Duodenal mucosa (tissue), 2 donors: ENCODE data around the gene CISD3.
A peak's percentile ranks its signal among the peaks of the same experiment; 100 is the strongest.

Experiments used
- H3K27ac ChIP-seq: one replicate; pipeline ENCODE4 v1.7.0; 2013; ENCODE audit warnings: low read depth, low read length
- H3K27me3 ChIP-seq, 2 donors: one replicate each; pipeline ENCODE4 v1.7.0; 2013; ENCODE audit warnings: low read length in 2 of 2, control low read depth in 1 of 2; ENCODE audit not compliant: insufficient read depth in 2 of 2, control insufficient read depth in 1 of 2
- H3K36me3 ChIP-seq, 2 donors: one replicate each; pipeline ENCODE4 v1.7.0; 2013; ENCODE audit warnings: low read length in 2 of 2, control low read depth in 1 of 2; ENCODE audit not compliant: insufficient read depth in 2 of 2, control insufficient read depth in 1 of 2
- H3K4me1 ChIP-seq, 2 donors: one replicate each; pipeline ENCODE4 v1.7.0; 2013; ENCODE audit warnings: low read length in 2 of 2, control low read depth in 1 of 2; ENCODE audit not compliant: insufficient read depth in 2 of 2, control insufficient read depth in 1 of 2
- H3K4me3 ChIP-seq, 2 donors: one replicate each; pipeline ENCODE4 v1.7.0; 2013; ENCODE audit warnings: low read length in 2 of 2, low read depth in 1 of 2
- H3K9ac ChIP-seq, 2 donors: one replicate each; pipeline ENCODE4 v1.7.0; 2013; ENCODE audit warnings: low read length in 2 of 2, low read depth in 1 of 2
- H3K9me3 ChIP-seq, 2 donors: one replicate each; pipeline ENCODE4 v1.7.0; 2013; ENCODE audit warnings: low read length in 2 of 2, control low read depth in 1 of 2; ENCODE audit not compliant: control insufficient read depth in 1 of 2

The CISD3 gene

DNA sequence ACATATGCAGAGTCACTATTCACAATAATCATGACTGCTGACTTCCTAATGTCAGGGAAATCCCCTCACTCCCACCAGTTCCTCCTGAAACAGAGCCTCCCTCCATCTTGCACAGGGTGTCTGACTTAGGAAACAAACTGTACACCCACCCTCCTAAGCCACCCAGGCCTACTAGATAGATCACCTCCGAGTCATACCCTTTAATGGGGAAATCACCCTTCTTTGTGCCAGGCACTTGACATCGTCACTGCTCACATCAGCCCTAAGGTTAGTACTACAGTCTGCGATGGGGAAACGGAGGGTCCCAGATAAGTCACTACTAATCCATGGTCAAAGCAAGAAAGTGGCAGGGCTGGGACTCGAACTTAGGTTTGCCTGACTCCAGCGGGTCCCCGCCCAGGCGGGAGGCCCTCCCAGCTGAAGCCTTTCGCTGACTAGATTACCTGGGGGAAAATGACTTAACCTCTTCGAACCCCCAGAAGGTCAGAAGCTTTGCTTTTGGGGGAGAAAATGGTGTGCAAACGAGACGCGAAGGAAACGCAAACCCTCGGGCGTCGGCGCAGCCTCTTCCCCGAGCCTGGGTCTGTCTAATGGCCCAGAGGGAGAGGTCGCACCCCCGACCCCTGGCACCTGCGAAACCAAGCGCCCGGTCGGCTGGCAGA lies 28.5 kb upstream of the CISD3 start:
- no peaks in the 10 kb centered on the region for H3K27me3 ChIP-seq
- no peaks in the 10 kb centered on the region for H3K9me3 ChIP-seq
- peak overlapping the region; percentile 61 to 87 for H3K9ac ChIP-seq
- H3K36me3 ChIP-seq, result no peaks in the 10 kb centered on the region
- peaks cover 14 to 26% of the 10 kb centered on the region in 2 donors for H3K4me1 ChIP-seq
- H3K4me3 ChIP-seq, result peak overlapping the region; percentile 70 to 82
- peak overlapping the region; percentile 74 for H3K27ac ChIP-seq

- Histone ChIP-seq H3K9me3 (no peaks in the 10 kb centered on the region), H3K27me3 (no peaks in the 10 kb centered on the region), H3K36me3 (peaks cover 0 to 5% of the 10 kb centered on the region in 2 donors), H3K27ac (peak overlapping the region; percentile 95), H3K9ac (peak overlapping the region; percentile 84 to 94), H3K4me1 (peaks cover 21 to 33% of the 10 kb centered on the region in 2 donors), H3K4me3 (peak overlapping the region; percentile 78 to 92)
Observed at GRCh38 chr17:38702166-38702915, 27.8 kb upstream of the CISD3 start.

DNA sequence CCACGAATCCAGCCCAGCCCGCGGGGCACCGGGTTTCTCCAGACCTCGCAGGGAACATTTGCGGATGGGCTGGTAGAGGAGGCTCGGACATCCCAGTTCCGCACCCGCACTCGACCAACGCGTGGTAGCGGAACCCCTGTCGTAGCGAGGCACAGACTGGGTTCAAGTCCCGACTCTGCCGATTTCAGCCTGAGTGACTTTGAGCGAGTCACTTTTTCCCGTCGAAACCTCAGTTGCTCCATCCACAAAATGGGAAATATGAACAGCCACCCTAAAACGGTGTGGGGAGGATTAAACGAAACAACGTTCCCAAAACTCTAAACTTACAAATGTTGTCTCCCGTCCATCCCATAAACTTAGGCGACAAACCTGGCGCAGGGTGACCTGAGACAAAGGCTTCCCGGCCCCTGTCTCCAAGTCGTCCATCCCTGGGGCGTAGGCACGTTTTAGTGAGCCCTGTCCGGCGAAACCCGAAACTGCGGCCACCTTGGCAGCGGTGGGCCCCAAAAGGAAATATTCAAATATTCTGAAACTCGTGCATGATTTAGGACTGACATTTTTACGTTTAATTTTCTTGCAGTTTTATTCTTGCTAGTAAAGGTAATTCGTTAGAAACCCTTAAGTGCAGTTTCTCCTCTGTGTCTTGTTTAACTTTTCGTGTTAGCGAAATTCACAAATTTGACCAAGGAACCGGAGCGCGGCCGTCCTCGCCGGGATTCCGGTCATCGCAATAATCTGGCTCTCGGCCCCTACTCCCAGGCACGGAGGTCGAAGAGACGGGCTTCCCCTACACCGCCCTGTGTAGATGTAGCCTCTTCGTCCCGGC lies 27.0 kb upstream of the CISD3 start:
- Histone ChIP-seq H3K4me1 (peaks cover 24 to 41% of the 10 kb centered on the region in 2 donors), H3K27ac (peak overlapping the region; percentile 95), H3K36me3 (peaks cover 5 to 13% of the 10 kb centered on the region in 2 donors), H3K9me3 (no peaks in the 10 kb centered on the region), H3K27me3 (no peaks in the 10 kb centered on the region), H3K4me3 (peak overlapping the region; percentile 78 to 92), H3K9ac (peak overlapping the region; percentile 84 to 94)

DNA sequence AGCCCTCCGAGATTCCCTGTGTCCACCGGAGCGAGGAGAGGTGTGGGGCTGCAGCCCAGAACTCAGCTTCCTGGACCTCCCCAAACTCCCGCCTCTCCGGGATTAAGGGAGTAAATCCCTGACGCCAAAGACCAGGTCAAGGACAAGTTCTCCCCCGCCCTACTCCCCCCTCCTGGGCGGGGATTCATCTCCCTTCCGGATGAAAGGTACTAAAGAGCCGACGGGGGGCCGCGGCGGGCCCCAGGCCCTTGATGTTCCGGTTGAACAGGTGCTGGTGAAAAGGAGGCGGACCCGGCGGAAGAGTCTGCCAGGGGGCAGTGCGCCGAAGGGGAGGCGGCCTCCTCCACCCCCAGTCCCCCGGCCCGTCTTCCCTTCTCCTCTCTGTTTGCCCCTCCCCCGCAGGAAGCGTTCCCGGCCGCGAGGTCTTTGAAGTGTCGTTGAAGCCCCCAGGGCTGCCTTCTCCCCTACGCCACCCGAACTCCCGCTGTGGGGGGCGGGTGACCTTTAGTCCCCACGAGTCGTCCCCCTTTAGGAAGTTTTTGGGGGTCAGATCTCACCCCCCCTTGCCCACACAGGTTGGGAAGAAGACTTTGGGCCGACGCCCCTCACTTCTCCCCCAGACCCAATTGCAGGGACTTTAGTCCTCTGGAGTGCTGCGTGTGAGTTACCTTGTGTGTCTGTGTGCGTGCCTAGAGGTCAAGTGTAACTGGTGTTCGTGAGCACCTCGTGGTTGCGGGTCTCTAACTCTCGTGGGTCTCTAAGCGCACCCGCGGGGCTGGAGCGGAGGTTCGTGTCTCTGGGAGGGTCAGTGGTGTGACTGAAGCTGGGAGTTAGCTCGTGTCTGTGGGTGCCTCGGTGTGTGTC lies 26.2 kb upstream of the CISD3 start:
- Histone ChIP-seq H3K27me3 (no peaks in the 10 kb centered on the region), H3K9ac (peak overlapping the region; percentile 84 to 94), H3K36me3 (peaks cover 5 to 20% of the 10 kb centered on the region in 2 donors), H3K4me1 (peaks cover 24 to 41% of the 10 kb centered on the region in 2 donors), H3K9me3 (no peaks in the 10 kb centered on the region), H3K27ac (peak overlapping the region; percentile 95), H3K4me3 (peak overlapping the region; percentile 78 to 92)

GRCh38 chr17:38704606-38705522 lies 25.3 kb upstream of the CISD3 start, which contains the start of gene MLLT6:
MLLT6 (plus strand) TSS chr17:38705273; CDS start chr17:38705633, 360 bp downstream.
- Histone ChIP-seq H3K4me1 (peaks cover 31 to 46% of the 10 kb centered on the region in 2 donors), H3K4me3 (peak within 1 kb of the TSS; percentile 89 to 92), H3K27me3 (no peaks in the 10 kb centered on the region), H3K36me3 (peaks cover 11 to 29% of the 10 kb centered on the region in 2 donors), H3K9me3 (no peaks in the 10 kb centered on the region), H3K9ac (peak within 1 kb of the TSS; percentile 84 to 94), H3K27ac (peak within 1 kb of the TSS; percentile 95)

GRCh38 chr17:38705523-38705802 lies 24.7 kb upstream of the CISD3 start:
- H3K36me3 ChIP-seq, result peaks cover 17 to 35% of the 10 kb centered on the region in 2 donors
- H3K27me3 ChIP-seq, result no peaks in the 10 kb centered on the region
- H3K9me3 ChIP-seq, result no peaks in the 10 kb centered on the region
- peak overlapping the region; percentile 70 to 89 for H3K4me3 ChIP-seq
- peak overlapping the region; percentile 65 for H3K27ac ChIP-seq
- H3K4me1 ChIP-seq, result peaks cover 31 to 46% of the 10 kb centered on the region in 2 donors
- H3K9ac ChIP-seq, result no peak overlapping the region

- H3K36me3 ChIP-seq, result peaks cover 20 to 38% of the 10 kb centered on the region in 2 donors
- H3K4me1 ChIP-seq, result peaks cover 30 to 45% of the 10 kb centered on the region in 2 donors
- peak overlapping the region; percentile 65 for H3K27ac ChIP-seq
- H3K4me3 ChIP-seq, result peak overlapping the region; percentile 70 to 89
- no peaks in the 10 kb centered on the region for H3K27me3 ChIP-seq
- H3K9me3 ChIP-seq, result no peaks in the 10 kb centered on the region
- peak overlapping the region; percentile 43 to 61 for H3K9ac ChIP-seq
Observed at GRCh38 chr17:38705803-38706504, 24.2 kb upstream of the CISD3 start.

- no peaks in the 10 kb centered on the region for H3K27me3 ChIP-seq
- H3K4me1 ChIP-seq, result peaks cover 23 to 38% of the 10 kb centered on the region in 2 donors
- H3K36me3 ChIP-seq, result peaks cover 20 to 45% of the 10 kb centered on the region in 2 donors
- no peak overlapping the region for H3K27ac ChIP-seq
- H3K4me3 ChIP-seq, result peak overlapping the region; percentile 70 to 89
- H3K9me3 ChIP-seq, result no peaks in the 10 kb centered on the region
- peak overlapping the region; percentile 43 to 61 for H3K9ac ChIP-seq
Observed at GRCh38 chr17:38706505-38707216, 23.5 kb upstream of the CISD3 start.
